Naive thymus-derived CD4-positive, alpha-beta T cell (primary cell): Measurements from ENCODE around the gene QRICH2. TPM values are rescaled to one million over a fixed set of nuclear protein-coding genes. Genes with fewer than 3 reads are reported as not detected.

Source experiments
- ATAC-seq: fragments of 150-1000 bp; cut with Tn5 transposase; 2 replicates; pipeline ENCODE4 v1.10.0; 2021; ENCODE audit warnings: mild to moderate bottlenecking, moderate library complexity
- CTCF ChIA-PET: fragments of 350-600 bp; sonication (Branson Sonifier 250); formaldehyde crosslinking; loops from one replicate; lab custom pipeline; 2021; ENCODE audit warnings: antibody characterized with exemption; lab: Charles Lee
- POLR2A ChIA-PET: fragments of 350-600 bp; sonication (Branson Sonifier 250); formaldehyde crosslinking; loops from one replicate; lab custom pipeline; 2021; ENCODE audit warnings: antibody characterized with exemption, inconsistent platforms; lab: Charles Lee
- DNase-seq, 9 donors: peaks; one replicate each; pipeline versions ENCODE4 v3.0.0 to v3.0.0-alpha.2; 2020 to 2022; ENCODE audit warnings: mixed read lengths in 1 of 9
- H3K27ac ChIP-seq: one replicate; pipeline ENCODE4 v1.7.0; 2013; ENCODE audit warnings: mild to moderate bottlenecking, low read depth, low read length, moderate library complexity
- H3K27me3 ChIP-seq, 2 donors: one replicate each; pipeline ENCODE4 v1.7.0; 2013; ENCODE audit warnings: low read length in 2 of 2, mild to moderate bottlenecking in 2 of 2, moderate library complexity in 2 of 2; ENCODE audit not compliant: control insufficient read depth in 2 of 2, insufficient read depth in 2 of 2
- H3K36me3 ChIP-seq, 3 experiments: 1 replicate in 2 of 3; 2 replicates in 1 of 3; pipeline ENCODE4 v1.7.0; 2013; ENCODE audit warnings: low read length in 3 of 3, mild to moderate bottlenecking in 3 of 3, moderate library complexity in 1 of 3; ENCODE audit not compliant: insufficient read depth in 3 of 3, control insufficient read depth in 2 of 3
- H3K4me1 ChIP-seq, 2 donors: one replicate each; pipeline ENCODE4 v1.7.0; 2013; ENCODE audit warnings: low read length in 2 of 2, mild to moderate bottlenecking in 2 of 2, moderate library complexity in 1 of 2; ENCODE audit not compliant: control insufficient read depth in 2 of 2, insufficient read depth in 2 of 2
- H3K4me3 ChIP-seq: 2 replicates; pipeline ENCODE4 v1.7.0; 2013; ENCODE audit warnings: mild to moderate bottlenecking, low read length
- H3K9me3 ChIP-seq, 3 experiments: 1 replicate in 2 of 3; 2 replicates in 1 of 3; pipeline ENCODE4 v1.7.0; 2013; ENCODE audit warnings: low read length in 3 of 3; ENCODE audit not compliant: control insufficient read depth in 2 of 3
- H3K27ac Mint-ChIP-seq, 9 donors: one replicate each; pipeline ENCODE4 v1.8.0; 2020 to 2022; ENCODE audit warnings: mixed read lengths in 9 of 9, mild to moderate bottlenecking in 8 of 9, moderate library complexity in 5 of 9, inconsistent platforms in 2 of 9
- H3K27me3 Mint-ChIP-seq, 5 donors: one replicate each; pipeline ENCODE4 v1.8.0; 2021 to 2022; ENCODE audit warnings: mixed read lengths in 5 of 5, mild to moderate bottlenecking in 1 of 5
- H3K36me3 Mint-ChIP-seq, 5 donors: one replicate each; pipeline ENCODE4 v1.8.0; 2020 to 2022; ENCODE audit warnings: mixed read lengths in 5 of 5, mild to moderate bottlenecking in 3 of 5, inconsistent platforms in 1 of 5
- H3K4me1 Mint-ChIP-seq, 7 donors: one replicate each; pipeline ENCODE4 v1.8.0; 2020 to 2022; ENCODE audit warnings: mixed read lengths in 7 of 7, mild to moderate bottlenecking in 3 of 7, inconsistent platforms in 1 of 7
- H3K4me3 Mint-ChIP-seq, 10 donors: one replicate each; pipeline ENCODE4 v1.8.0; 2020 to 2022; ENCODE audit warnings: mild to moderate bottlenecking in 10 of 10, mixed read lengths in 10 of 10, moderate library complexity in 6 of 10, inconsistent platforms in 2 of 10
- H3K9me3 Mint-ChIP-seq, 11 donors: one replicate each; pipeline ENCODE4 v1.8.0; 2020 to 2022; ENCODE audit warnings: mixed read lengths in 11 of 11, mild to moderate bottlenecking in 4 of 11, inconsistent platforms in 1 of 11, moderate library complexity in 1 of 11
- intact Hi-C, 2 donors: fragments of 100-400 bp; cut with micrococcal nuclease; formaldehyde crosslinking; loops; one replicate each; pipeline ENCODE4 v1.15.1; 2023
- polyA plus RNA-seq, 2 donors: library from polyadenylated mRNA; unstranded; fragments of 300-500 nt; fragmentation: Illumina TruSeq; gene quantifications; one replicate each; pipeline ENCODE4 v1.2.3, GENCODE V29; 2021
- total RNA-seq, 6 experiments: library from RNA in 5 of 6; stranded (reverse) in 5 of 6; gene quantifications; 1 replicate in 5 of 6; 2 replicates in 1 of 6; pipeline ENCODE4 v1.2.3 and lab custom pipeline; 2021 to 2026

The QRICH2 gene, protein sequence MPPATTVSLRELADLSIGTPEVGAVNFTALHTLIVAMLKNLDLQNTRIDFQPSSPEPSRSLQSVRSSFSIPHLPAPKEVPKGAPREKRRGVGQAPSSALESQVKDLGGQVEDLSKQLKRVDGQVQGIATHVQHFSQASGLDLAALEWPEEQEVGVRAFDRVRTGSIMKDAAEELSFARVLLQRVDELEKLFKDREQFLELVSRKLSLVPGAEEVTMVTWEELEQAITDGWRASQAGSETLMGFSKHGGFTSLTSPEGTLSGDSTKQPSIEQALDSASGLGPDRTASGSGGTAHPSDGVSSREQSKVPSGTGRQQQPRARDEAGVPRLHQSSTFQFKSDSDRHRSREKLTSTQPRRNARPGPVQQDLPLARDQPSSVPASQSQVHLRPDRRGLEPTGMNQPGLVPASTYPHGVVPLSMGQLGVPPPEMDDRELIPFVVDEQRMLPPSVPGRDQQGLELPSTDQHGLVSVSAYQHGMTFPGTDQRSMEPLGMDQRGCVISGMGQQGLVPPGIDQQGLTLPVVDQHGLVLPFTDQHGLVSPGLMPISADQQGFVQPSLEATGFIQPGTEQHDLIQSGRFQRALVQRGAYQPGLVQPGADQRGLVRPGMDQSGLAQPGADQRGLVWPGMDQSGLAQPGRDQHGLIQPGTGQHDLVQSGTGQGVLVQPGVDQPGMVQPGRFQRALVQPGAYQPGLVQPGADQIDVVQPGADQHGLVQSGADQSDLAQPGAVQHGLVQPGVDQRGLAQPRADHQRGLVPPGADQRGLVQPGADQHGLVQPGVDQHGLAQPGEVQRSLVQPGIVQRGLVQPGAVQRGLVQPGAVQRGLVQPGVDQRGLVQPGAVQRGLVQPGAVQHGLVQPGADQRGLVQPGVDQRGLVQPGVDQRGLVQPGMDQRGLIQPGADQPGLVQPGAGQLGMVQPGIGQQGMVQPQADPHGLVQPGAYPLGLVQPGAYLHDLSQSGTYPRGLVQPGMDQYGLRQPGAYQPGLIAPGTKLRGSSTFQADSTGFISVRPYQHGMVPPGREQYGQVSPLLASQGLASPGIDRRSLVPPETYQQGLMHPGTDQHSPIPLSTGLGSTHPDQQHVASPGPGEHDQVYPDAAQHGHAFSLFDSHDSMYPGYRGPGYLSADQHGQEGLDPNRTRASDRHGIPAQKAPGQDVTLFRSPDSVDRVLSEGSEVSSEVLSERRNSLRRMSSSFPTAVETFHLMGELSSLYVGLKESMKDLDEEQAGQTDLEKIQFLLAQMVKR (N-terminal part only)
- total RNA-seq (1 to 10 TPM; 2.1 to 6.8 (median 4.0) TPM), polyA plus RNA-seq (under 1 TPM; 0.09 to 0.71 TPM), total RNA-seq (lab: John Stamatoyannopoulos, UW) (5.8 reads per million, percentile 26 among the genes with 10 or more reads in this experiment)

DNA sequence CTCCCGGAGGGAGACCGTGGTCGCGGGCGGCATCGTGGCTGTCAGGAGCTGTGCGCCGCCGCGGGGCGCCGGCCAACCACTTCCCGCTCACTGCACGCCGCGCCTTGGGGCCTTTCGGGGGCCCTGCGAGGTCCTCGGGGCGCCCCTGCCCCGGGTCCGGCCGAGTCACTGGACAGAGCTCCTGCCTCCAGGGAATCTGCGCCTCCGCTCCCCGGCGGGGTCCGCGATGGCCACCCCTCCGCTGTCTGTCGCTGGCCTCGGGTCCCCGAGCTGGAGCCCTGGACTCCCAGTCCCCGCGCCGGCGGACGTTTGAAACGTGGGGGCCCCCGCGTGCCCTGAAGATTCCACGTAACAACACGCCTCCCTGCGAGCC is at the start of gene QRICH2:
TSS of gene QRICH2 (minus strand) at position 311 of the 373 bp plus-strand sequence. CDS start at position 33, 278 bp downstream.
- no peak within 1 kb of the TSS for H3K4me3 Mint-ChIP-seq
- CTCF ChIA-PET = interaction anchor here (1.4 to 1.5 kb wide), 2 partner anchors 77 to 90 kb away, joined by 3 to 6 read pairs; no protein-coding TSS in a partner anchor
- intact Hi-C loops = no loop called here
- no peaks in the 10 kb centered on the region for H3K27me3 ChIP-seq
- H3K27me3 Mint-ChIP-seq = no peaks in the 10 kb centered on the region
- no peak within 1 kb of the TSS for H3K27ac ChIP-seq
- DNase-seq (no peak), ATAC-seq (no peak)
- no peak within 1 kb of the TSS for H3K4me3 ChIP-seq
- H3K36me3 ChIP-seq = peaks cover 5 to 19% (median 12%) of the 10 kb centered on the region in 3 experiments
- POLR2A ChIA-PET = interaction anchor here (1.0 kb wide), 1 partner anchor 185 kb away, joined by 3 read pairs; no protein-coding TSS in a partner anchor
- no peaks in the 10 kb centered on the region for H3K4me1 Mint-ChIP-seq
- H3K27ac Mint-ChIP-seq = peak within 1 kb of the TSS in 1 of 9 donors; percentile 10
- peaks cover 0 to 3% (median 0%) of the 10 kb centered on the region in 11 donors for H3K9me3 Mint-ChIP-seq
- H3K9me3 ChIP-seq = no peaks in the 10 kb centered on the region
- peaks cover 0 to 20% (median 5%) of the 10 kb centered on the region in 5 donors for H3K36me3 Mint-ChIP-seq
- H3K4me1 ChIP-seq = no peaks in the 10 kb centered on the region

DNA sequence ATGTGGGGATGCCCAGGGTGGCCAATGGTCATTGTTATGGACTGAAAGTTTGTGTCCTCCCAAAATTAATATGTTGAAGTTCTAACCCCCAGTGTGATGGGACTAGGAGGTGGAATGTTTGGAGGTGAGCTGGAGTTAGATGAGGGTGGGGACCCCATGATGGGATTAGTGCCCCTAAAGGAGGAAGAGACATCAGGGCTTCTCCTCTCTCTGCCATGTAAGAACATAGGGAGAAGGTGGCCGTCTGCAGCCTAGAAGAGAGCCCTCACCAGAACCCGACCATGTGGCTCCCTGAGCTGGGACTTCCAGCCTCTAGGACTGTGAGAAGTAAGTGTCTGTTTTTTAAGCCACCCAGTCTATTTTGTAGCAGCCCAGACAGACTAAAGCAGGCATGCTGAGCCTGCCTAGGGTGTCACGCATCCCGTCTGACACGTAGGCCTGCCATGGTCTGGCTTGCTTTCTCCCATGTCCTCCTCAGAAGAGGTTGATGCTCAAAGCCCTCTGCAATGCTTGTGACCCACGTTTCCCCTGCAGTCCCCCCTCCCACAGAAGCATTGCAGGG is 49.6 kb upstream of the QRICH2 start:
- H3K9me3 Mint-ChIP-seq = no peaks in the 10 kb centered on the region
- H3K36me3 Mint-ChIP-seq = no peaks in the 10 kb centered on the region
- Histone ChIP-seq H3K27ac (no peak overlapping the region), H3K36me3 (peaks cover 0 to 7% (median 0%) of the 10 kb centered on the region in 3 experiments), H3K4me3 (no peak overlapping the region), H3K4me1 (no peaks in the 10 kb centered on the region), H3K9me3 (no peaks in the 10 kb centered on the region), H3K27me3 (no peaks in the 10 kb centered on the region)
- no peak overlapping the region for H3K27ac Mint-ChIP-seq
- peaks cover 0 to 8% (median 0%) of the 10 kb centered on the region in 5 donors for H3K27me3 Mint-ChIP-seq
- intact Hi-C loops = no loop called here
- no peak overlapping the region for H3K4me3 Mint-ChIP-seq
- H3K4me1 Mint-ChIP-seq = peaks cover 6 to 21% (median 11%) of the 10 kb centered on the region in 7 donors
- no peak for DNase-seq
- ChIA-PET POLR2A (no interaction called here), CTCF (no interaction called here)
- ATAC-seq = no peak

DNA sequence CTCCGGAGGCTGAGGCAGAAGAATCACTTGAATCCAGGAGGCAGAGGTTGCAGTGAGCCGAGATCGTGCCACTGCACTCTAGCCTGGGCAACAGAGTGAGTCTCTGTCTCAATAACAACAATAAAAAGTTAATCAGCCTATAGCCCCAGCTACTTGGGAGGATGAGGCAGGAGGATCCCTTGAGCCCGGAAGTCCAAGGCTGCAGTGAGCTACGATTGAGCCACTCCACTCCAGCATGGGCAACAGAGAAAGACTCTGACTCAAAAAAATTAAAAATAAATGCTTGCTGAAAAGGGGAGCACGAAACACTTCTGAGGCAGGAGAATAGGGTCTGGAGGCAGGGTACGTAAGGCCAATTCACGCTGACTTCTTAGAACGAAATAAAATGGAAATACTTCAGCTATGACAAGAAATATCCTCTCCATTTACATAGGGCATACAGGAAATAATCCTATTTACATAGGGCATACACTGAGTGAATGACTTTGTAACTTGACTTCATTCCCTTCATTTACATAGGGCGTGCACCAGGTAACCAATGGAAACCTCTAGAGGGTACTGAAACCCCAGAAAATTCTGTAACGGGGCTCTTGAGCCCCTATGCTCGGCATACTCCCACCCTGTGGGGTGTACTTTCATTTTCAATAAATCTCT is 48.9 kb upstream of the QRICH2 start:
- DNase-seq (no peak), ATAC-seq (no peak)
- no peak overlapping the region for H3K4me3 ChIP-seq
- intact Hi-C loops = no loop called here
- POLR2A ChIA-PET = interaction anchor here (0.6 kb wide), 1 partner anchor 24 kb away, joined by 3 read pairs; no protein-coding TSS in a partner anchor
- CTCF ChIA-PET = no interaction called here
- Mint-ChIP-seq H3K4me3 (peak overlapping the region in 2 of 10 donors; percentile 17 to 38), H3K4me1 (peaks cover 8 to 26% (median 18%) of the 10 kb centered on the region in 7 donors), H3K27ac (no peak overlapping the region), H3K9me3 (no peaks in the 10 kb centered on the region), H3K27me3 (peaks cover 0 to 5% (median 0%) of the 10 kb centered on the region in 5 donors), H3K36me3 (peaks cover 0 to under 1% (median 0%) of the 10 kb centered on the region in 5 donors)
- peaks cover 0 to 7% (median 0%) of the 10 kb centered on the region in 3 experiments for H3K36me3 ChIP-seq
- no peaks in the 10 kb centered on the region for H3K27me3 ChIP-seq
- H3K27ac ChIP-seq = no peak overlapping the region
- no peaks in the 10 kb centered on the region for H3K9me3 ChIP-seq
- H3K4me1 ChIP-seq = no peaks in the 10 kb centered on the region

DNA sequence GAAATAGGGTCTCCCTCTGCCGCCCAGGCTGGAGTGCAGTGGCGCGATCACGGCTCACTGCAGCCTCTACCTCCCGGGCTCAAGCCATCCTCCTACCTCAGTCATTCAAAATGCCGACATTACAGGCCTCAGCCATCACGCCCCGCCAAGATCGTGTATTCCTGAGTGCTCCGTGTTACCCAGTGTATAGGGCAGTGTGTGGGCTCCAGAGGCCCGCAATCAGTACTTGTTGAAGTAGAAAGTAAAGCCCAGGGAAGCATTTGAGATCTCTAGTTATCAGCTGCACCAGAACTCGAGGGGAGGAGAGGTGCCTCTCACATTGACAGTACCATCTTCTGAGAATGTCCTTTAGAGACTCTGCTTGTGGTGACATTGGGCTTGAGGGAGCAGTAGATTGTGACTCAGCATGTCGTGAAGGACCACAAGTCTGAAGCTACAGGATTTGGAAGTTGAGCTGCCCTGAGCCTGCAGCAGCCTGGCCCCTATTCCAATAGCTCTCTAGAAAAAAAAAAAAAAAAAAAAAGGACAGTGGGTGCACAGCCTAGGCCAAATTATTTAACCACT is 46.8 kb upstream of the QRICH2 start:
- H3K4me1 Mint-ChIP-seq = peaks cover 13 to 35% (median 19%) of the 10 kb centered on the region in 7 donors

DNA sequence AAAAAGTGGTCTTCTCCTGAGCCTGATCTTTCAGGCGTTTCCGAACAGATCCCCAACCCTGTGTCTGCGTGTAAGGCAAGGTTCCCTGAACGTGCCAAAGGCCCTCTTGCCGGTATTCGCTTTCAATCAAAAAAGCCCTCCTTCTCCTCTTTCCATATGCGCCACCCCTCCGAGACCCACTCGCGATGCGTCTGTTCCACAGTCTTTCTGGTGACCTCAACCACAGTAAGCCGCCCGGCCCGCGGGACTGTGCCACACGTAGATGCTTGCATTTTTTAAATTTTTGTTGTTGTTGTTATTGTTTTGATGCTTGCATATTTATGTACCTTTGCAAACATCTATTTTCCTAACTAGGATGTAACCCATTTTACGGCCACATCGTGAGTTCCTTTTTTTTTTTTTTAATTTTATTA is 46.2 kb upstream of the QRICH2 start:
- H3K4me3 ChIP-seq = peak overlapping the region; percentile 97
- no peaks in the 10 kb centered on the region for H3K9me3 ChIP-seq
- H3K27ac Mint-ChIP-seq = peak overlapping the region; percentile 91 to 100 (median 96)
- ChIA-PET CTCF (interaction anchor here (0.6 to 0.9 kb wide), 2 partner anchors 44 to 228 kb away, joined by 3 to 5 read pairs; no protein-coding TSS in a partner anchor), POLR2A (interaction anchor here (1.0 to 1.5 kb wide), 4 partner anchors 15 to 250 kb away, joined by 3 to 5 read pairs (median 3); partner anchors contain the start of gene EXOC7)
- H3K27ac ChIP-seq = peak overlapping the region; percentile 81
- peaks cover 0 to 4% (median 0%) of the 10 kb centered on the region in 5 donors for H3K36me3 Mint-ChIP-seq
- H3K27me3 ChIP-seq = no peaks in the 10 kb centered on the region
- no peaks in the 10 kb centered on the region for H3K4me1 ChIP-seq
- H3K9me3 Mint-ChIP-seq = no peaks in the 10 kb centered on the region
- H3K4me1 Mint-ChIP-seq = peaks cover 13 to 35% (median 19%) of the 10 kb centered on the region in 7 donors
- peak overlapping the region; percentile 89 to 99 (median 94) for H3K4me3 Mint-ChIP-seq
- intact Hi-C loops = loop anchor here (1.0 to 5.0 kb wide), 9 partner anchors 29 to 687 kb away; partner anchors contain the start of genes FBF1 (in 1 of the 2), MFSD11 (in 1 of the 2), RECQL5 (in 1 of the 2) and RHBDF2 (in 1 of the 2)
- peaks cover 0 to 7% (median 0%) of the 10 kb centered on the region in 3 experiments for H3K36me3 ChIP-seq
- no peaks in the 10 kb centered on the region for H3K27me3 Mint-ChIP-seq
- ATAC-seq = no peak
- DNase-seq = no peak

More for the DNA sequence above, 46.8 kb upstream of the QRICH2 start:
- H3K4me3 Mint-ChIP-seq = peak overlapping the region; percentile 61 to 99 (median 90)
- intact Hi-C loops = loop anchor here (1.0 to 5.0 kb wide), 9 partner anchors 28 to 688 kb away; partner anchors contain the start of genes FBF1 (in 1 of the 2), MFSD11 (in 1 of the 2), RECQL5 (in 1 of the 2) and RHBDF2 (in 1 of the 2)
- no peak overlapping the region for H3K4me3 ChIP-seq
- peak overlapping the region in 5 of 9 donors; percentile 59 to 96 (median 91) for H3K27ac Mint-ChIP-seq
- H3K27me3 Mint-ChIP-seq = no peaks in the 10 kb centered on the region
- no peaks in the 10 kb centered on the region for H3K9me3 ChIP-seq
- H3K27me3 ChIP-seq = no peaks in the 10 kb centered on the region
- ChIA-PET POLR2A (interaction anchor here (0.6 to 0.7 kb wide), 2 partner anchors 43 to 627 kb away, joined by 3 read pairs; no protein-coding TSS in a partner anchor), CTCF (interaction anchor here (0.6 to 0.9 kb wide), 2 partner anchors 43 to 228 kb away, joined by 3 to 5 read pairs; no protein-coding TSS in a partner anchor)
- no peak for DNase-seq
- peaks cover 0 to 7% (median 0%) of the 10 kb centered on the region in 3 experiments for H3K36me3 ChIP-seq
- H3K27ac ChIP-seq = no peak overlapping the region
- ATAC-seq = no peak
- H3K36me3 Mint-ChIP-seq = peaks cover 0 to 4% (median 0%) of the 10 kb centered on the region in 5 donors
- no peaks in the 10 kb centered on the region for H3K9me3 Mint-ChIP-seq
- no peaks in the 10 kb centered on the region for H3K4me1 ChIP-seq
